IPS-20b (cell line): ENCODE data around the gene CORIN.

ENCODE experiments used
- H3K27ac ChIP-seq: one replicate; pipeline ENCODE4 v1.5.1; 2013; ENCODE audit warnings: low read length
- H3K27me3 ChIP-seq: 2 replicates; pipeline ENCODE4 v1.6.1; 2013; ENCODE audit warnings: mild to moderate bottlenecking, low read length, inconsistent platforms; ENCODE audit not compliant: insufficient read depth
- H3K36me3 ChIP-seq: 2 replicates; pipeline ENCODE4 v1.6.1; 2013; ENCODE audit warnings: low read depth, mild to moderate bottlenecking, inconsistent platforms, low read length, moderate library complexity; ENCODE audit not compliant: insufficient read depth
- H3K4me1 ChIP-seq: 2 replicates; pipeline ENCODE4 v1.6.1; 2013; ENCODE audit warnings: mild to moderate bottlenecking, control low read depth, inconsistent platforms, low read length, moderate library complexity; ENCODE audit not compliant: insufficient read depth
- H3K4me3 ChIP-seq: 2 replicates; pipeline ENCODE4 v1.5.1; 2013; ENCODE audit warnings: mild to moderate bottlenecking, low read length, inconsistent platforms
- H3K9ac ChIP-seq: 2 replicates; pipeline ENCODE4 v1.6.1; 2013; ENCODE audit warnings: low read depth, mild to moderate bottlenecking, inconsistent platforms, low read length, moderate library complexity
- H3K9me3 ChIP-seq: 2 replicates; pipeline ENCODE4 v1.6.1; 2013; ENCODE audit warnings: mild to moderate bottlenecking, low read depth, low read length, inconsistent platforms; ENCODE audit not compliant: insufficient read depth

Gene CORIN

GRCh38 chr4:47830265-47831025 lies 7.4 kb downstream of the CORIN start:
- Histone ChIP-seq H3K27me3 (peaks cover 6% of the 10 kb centered on the region; the same call in 1 of the 2 replicates), H3K9ac (no peak overlapping the region), H3K4me3 (no peak overlapping the region), H3K36me3 (no peaks in the 10 kb centered on the region), H3K4me1 (0 out of 2 replicates have a peak, but pooled peaks cover under 1% of the 10 kb centered on the region), H3K9me3 (0 out of 2 replicates have a peak, but pooled peaks cover 2% of the 10 kb centered on the region), H3K27ac (no peak overlapping the region)

GRCh38 chr4:47829438-47829837 lies 8.4 kb downstream of the CORIN start:
- Histone ChIP-seq H3K9ac (no peak overlapping the region), H3K9me3 (0 out of 2 replicates have a peak, but pooled peaks cover 2% of the 10 kb centered on the region), H3K4me3 (no peak overlapping the region), H3K27ac (no peak overlapping the region), H3K27me3 (no peaks in the 10 kb centered on the region), H3K4me1 (peaks cover 3% of the 10 kb centered on the region; the same call in 1 of the 2 replicates), H3K36me3 (no peaks in the 10 kb centered on the region)

- Histone ChIP-seq H3K9me3 (no peaks in the 10 kb centered on the region), H3K9ac (no peak overlapping the region), H3K27ac (no peak overlapping the region), H3K4me1 (peaks cover 3% of the 10 kb centered on the region; the same call in 1 of the 2 replicates), H3K4me3 (no peak overlapping the region), H3K27me3 (no peaks in the 10 kb centered on the region), H3K36me3 (no peaks in the 10 kb centered on the region)
Measured at GRCh38 chr4:47827343-47828047, 10.4 kb downstream of the CORIN start.

GRCh38 chr4:47824840-47825239 lies 13.0 kb downstream of the CORIN start:
- Histone ChIP-seq H3K4me1 (peaks cover 3% of the 10 kb centered on the region; the same call in 1 of the 2 replicates), H3K36me3 (no peaks in the 10 kb centered on the region), H3K27ac (no peak overlapping the region), H3K27me3 (no peaks in the 10 kb centered on the region), H3K9me3 (no peaks in the 10 kb centered on the region), H3K9ac (no peak overlapping the region), H3K4me3 (no peak overlapping the region)

GRCh38 chr4:47819178-47819577 lies 18.7 kb downstream of the CORIN start:
- Histone ChIP-seq H3K36me3 (no peaks in the 10 kb centered on the region), H3K9me3 (no peaks in the 10 kb centered on the region), H3K27me3 (no peaks in the 10 kb centered on the region), H3K4me1 (no peaks in the 10 kb centered on the region), H3K4me3 (no peak overlapping the region), H3K27ac (no peak overlapping the region), H3K9ac (no peak overlapping the region)

- no peaks in the 10 kb centered on the region for H3K4me1 ChIP-seq
- no peak overlapping the region for H3K4me3 ChIP-seq
- no peaks in the 10 kb centered on the region for H3K36me3 ChIP-seq
- H3K9ac ChIP-seq: no peak overlapping the region
- H3K27me3 ChIP-seq: no peaks in the 10 kb centered on the region
- no peaks in the 10 kb centered on the region for H3K9me3 ChIP-seq
- H3K27ac ChIP-seq: no peak overlapping the region
Measured at GRCh38 chr4:47817275-47817674, 20.6 kb downstream of the CORIN start.

GRCh38 chr4:47816748-47817147 lies 21.1 kb downstream of the CORIN start:
- H3K27me3 ChIP-seq: no peaks in the 10 kb centered on the region
- H3K9me3 ChIP-seq: no peaks in the 10 kb centered on the region
- no peaks in the 10 kb centered on the region for H3K36me3 ChIP-seq
- no peak overlapping the region for H3K27ac ChIP-seq
- no peak overlapping the region for H3K4me3 ChIP-seq
- no peak overlapping the region for H3K9ac ChIP-seq
- H3K4me1 ChIP-seq: no peaks in the 10 kb centered on the region

GRCh38 chr4:47814618-47815295 lies 23.1 kb downstream of the CORIN start:
- Histone ChIP-seq H3K36me3 (no peaks in the 10 kb centered on the region), H3K27me3 (no peaks in the 10 kb centered on the region), H3K4me1 (no peaks in the 10 kb centered on the region), H3K27ac (no peak overlapping the region), H3K4me3 (no peak overlapping the region), H3K9ac (no peak overlapping the region), H3K9me3 (no peaks in the 10 kb centered on the region)

GRCh38 chr4:47809654-47810203 lies 28.1 kb downstream of the CORIN start:
- Histone ChIP-seq H3K9ac (no peak overlapping the region), H3K9me3 (no peaks in the 10 kb centered on the region), H3K36me3 (no peaks in the 10 kb centered on the region)

GRCh38 chr4:47804598-47804997 lies 33.3 kb downstream of the CORIN start:
- Histone ChIP-seq H3K4me3 (no peak overlapping the region), H3K27ac (no peak overlapping the region), H3K27me3 (no peaks in the 10 kb centered on the region), H3K4me1 (no peaks in the 10 kb centered on the region), H3K9me3 (no peaks in the 10 kb centered on the region), H3K9ac (no peak overlapping the region), H3K36me3 (no peaks in the 10 kb centered on the region)

More at GRCh38 chr4:47809654-47810203, 28.1 kb downstream of the CORIN start:
- Histone ChIP-seq H3K27me3 (no peaks in the 10 kb centered on the region), H3K4me1 (no peaks in the 10 kb centered on the region), H3K27ac (no peak overlapping the region), H3K4me3 (no peak overlapping the region)

- Histone ChIP-seq H3K4me3 (no peak overlapping the region), H3K4me1 (no peaks in the 10 kb centered on the region), H3K9me3 (no peaks in the 10 kb centered on the region), H3K27ac (no peak overlapping the region), H3K36me3 (no peaks in the 10 kb centered on the region), H3K27me3 (no peaks in the 10 kb centered on the region), H3K9ac (no peak overlapping the region)
Measured at GRCh38 chr4:47801481-47802002, 36.3 kb downstream of the CORIN start.
